Common myeloid progenitor, CD34-positive (primary cell): ENCODE data around the gene APLF.
A peak's percentile ranks its signal among the peaks of the same experiment; 100 is the strongest.
"Not testable (repeated sequence)": the region's sequence is repeated elsewhere in the genome, so short reads cannot be mapped to it uniquely, and the experiment has no call there.

Source experiments
- CTCF ChIA-PET: fragments of 350-600 bp; sonication (Branson Sonifier 250); formaldehyde crosslinking; loops from one replicate; lab custom pipeline; 2021; ENCODE audit warnings: antibody characterized with exemption; lab: Charles Lee
- POLR2A ChIA-PET: fragments of 350-600 bp; sonication (Branson Sonifier 250); formaldehyde crosslinking; loops from one replicate; lab custom pipeline; 2021; ENCODE audit warnings: antibody characterized with exemption; lab: Charles Lee
- DNase-seq, 3 donors: peaks; one replicate each; pipeline versions ENCODE4 v3.0.0 to v3.0.0-alpha.2; 2013
- H3K27ac ChIP-seq, 2 experiments: 1 replicate in 1 of 2; 2 replicates in 1 of 2; pipeline ENCODE4 v1.7.0; 2013; ENCODE audit warnings: inconsistent platforms in 2 of 2, low read length in 2 of 2, mild to moderate bottlenecking in 2 of 2, low read depth in 1 of 2, moderate library complexity in 1 of 2; ENCODE audit not compliant: severe bottlenecking in 2 of 2, insufficient read depth in 1 of 2, poor library complexity in 1 of 2
- H3K27me3 ChIP-seq, 5 experiments: replicated peaks in 2 of 5; 1 replicate in 3 of 5; 2 replicates in 2 of 5; pipeline versions ENCODE4 v1.6.1 to v1.7.0; 2013; ENCODE audit warnings: low read length in 4 of 5, mild to moderate bottlenecking in 2 of 5, moderate library complexity in 2 of 5, inconsistent platforms in 1 of 5; ENCODE audit not compliant: insufficient read depth in 5 of 5, control insufficient read depth in 4 of 5
- H3K36me3 ChIP-seq, 4 experiments: 1 replicate in 2 of 4; 2 replicates in 2 of 4; pipeline versions ENCODE4 v1.6.1 to v1.7.0; 2013; ENCODE audit warnings: low read length in 3 of 4, control low read depth in 1 of 4, mild to moderate bottlenecking in 1 of 4; ENCODE audit not compliant: control insufficient read depth in 4 of 4, insufficient read depth in 4 of 4
- H3K4me1 ChIP-seq, 4 experiments: 1 replicate in 3 of 4; 2 replicates in 1 of 4; pipeline versions ENCODE4 v1.6.1 to v1.7.1; 2013; ENCODE audit warnings: low read length in 3 of 4, mild to moderate bottlenecking in 3 of 4, control low read depth in 1 of 4, inconsistent platforms in 1 of 4, moderate library complexity in 1 of 4; ENCODE audit not compliant: control insufficient read depth in 4 of 4, insufficient read depth in 4 of 4; ENCODE audit errors: control extremely low read depth in 1 of 4
- H3K4me3 ChIP-seq, 7 experiments: 1 replicate in 4 of 7; 2 replicates in 3 of 7; pipeline versions ENCODE4 v1.5.1 to v1.7.0; 2013; ENCODE audit warnings: mild to moderate bottlenecking in 7 of 7, low read length in 6 of 7, moderate library complexity in 6 of 7, inconsistent platforms in 2 of 7, low read depth in 2 of 7, control low read depth in 1 of 7; ENCODE audit not compliant: insufficient read depth in 4 of 7, control insufficient read depth in 1 of 7; ENCODE audit errors: extremely low read depth in 1 of 7
- H3K9me3 ChIP-seq, 5 experiments: 1 replicate in 4 of 5; 2 replicates in 1 of 5; pipeline versions ENCODE4 v1.6.1 to v1.7.1; 2013; ENCODE audit warnings: low read length in 4 of 5, mild to moderate bottlenecking in 2 of 5, inconsistent platforms in 1 of 5, low read depth in 1 of 5, moderate library complexity in 1 of 5; ENCODE audit not compliant: control insufficient read depth in 4 of 5, insufficient read depth in 2 of 5; ENCODE audit errors: control extremely low read depth in 1 of 5
- WGBS: methylation state at CpG from one replicate; pipeline ENCODE4 v1.1.5; 2013; ENCODE audit not compliant: insufficient coverage; 5-methylcytosine and 5-hydroxymethylcytosine counted together

The APLF gene

GRCh38 chr2:68565273-68565672 is 97.9 kb downstream of the APLF start:
- Histone ChIP-seq H3K4me1 (no peaks in the 10 kb centered on the region), H3K27ac (no peak overlapping the region), H3K36me3 (no peaks in the 10 kb centered on the region), H3K4me3 (no peak overlapping the region), H3K9me3 (no peaks in the 10 kb centered on the region), H3K27me3 (no peaks in the 10 kb centered on the region)
- DNase-seq = no peak
- ChIA-PET POLR2A (no interaction called here), CTCF (no interaction called here)

- peak in 1 of 3 donors; percentile 2 for DNase-seq
- H3K4me1 ChIP-seq = no peaks in the 10 kb centered on the region
- no peak overlapping the region for H3K27ac ChIP-seq
- WGBS = 100% methylated on average over 1 of the region's 4 CpGs
- no peaks in the 10 kb centered on the region for H3K36me3 ChIP-seq
- no peaks in the 10 kb centered on the region for H3K9me3 ChIP-seq
- H3K27me3 ChIP-seq = no peaks in the 10 kb centered on the region
- no peak overlapping the region for H3K4me3 ChIP-seq
- ChIA-PET POLR2A (no interaction called here), CTCF (no interaction called here)
Measured at GRCh38 chr2:68565858-68566257, 98.5 kb downstream of the APLF start.

GRCh38 chr2:68566362-68566761 is 99.0 kb downstream of the APLF start:
- no peak for DNase-seq
- WGBS = no CpG with 5 or more reads among the region's 3 CpGs
- H3K4me3 ChIP-seq = no peak overlapping the region
- H3K4me1 ChIP-seq = no peaks in the 10 kb centered on the region
- ChIA-PET CTCF (no interaction called here), POLR2A (no interaction called here)
- no peaks in the 10 kb centered on the region for H3K27me3 ChIP-seq
- H3K36me3 ChIP-seq = no peaks in the 10 kb centered on the region
- H3K27ac ChIP-seq = no peak overlapping the region
- H3K9me3 ChIP-seq = no peaks in the 10 kb centered on the region

GRCh38 chr2:68568116-68568515 is 100.7 kb downstream of the APLF start:
- no peak overlapping the region for H3K27ac ChIP-seq
- H3K4me1 ChIP-seq = no peaks in the 10 kb centered on the region
- no peaks in the 10 kb centered on the region for H3K27me3 ChIP-seq
- no peaks in the 10 kb centered on the region for H3K9me3 ChIP-seq
- DNase-seq = no peak
- no peaks in the 10 kb centered on the region for H3K36me3 ChIP-seq
- POLR2A ChIA-PET = no interaction called here
- WGBS = no CpG with 5 or more reads among the region's 1 CpG
- CTCF ChIA-PET = interaction anchor here (0.8 to 1.4 kb wide), 2 partner anchors 27 to 75 kb away, joined by 3 to 4 read pairs; partner anchors contain the start of gene PROKR1
- H3K4me3 ChIP-seq = no peak overlapping the region

- CTCF ChIA-PET = no interaction called here
Measured at GRCh38 chr2:68569604-68570003, 102.2 kb downstream of the APLF start.

GRCh38 chr2:68570434-68570833 is 103.0 kb downstream of the APLF start:
- H3K36me3 ChIP-seq, CTCF ChIA-PET, H3K27ac ChIP-seq, H3K4me1 ChIP-seq, DNase-seq, H3K27me3 ChIP-seq, POLR2A ChIA-PET, H3K9me3 ChIP-seq, H3K4me3 ChIP-seq: not testable (repeated sequence)
- no CpG with 5 or more reads among the region's 4 CpGs for WGBS

More at GRCh38 chr2:68569604-68570003, 102.2 kb downstream of the APLF start:
- DNase-seq = no peak
- Histone ChIP-seq H3K9me3 (no peaks in the 10 kb centered on the region), H3K4me1 (no peaks in the 10 kb centered on the region), H3K4me3 (no peak overlapping the region), H3K36me3 (no peaks in the 10 kb centered on the region), H3K27ac (no peak overlapping the region), H3K27me3 (no peaks in the 10 kb centered on the region)
- 100% methylated on average over 1 of the region's 1 CpG for WGBS
- POLR2A ChIA-PET = no interaction called here

GRCh38 chr2:68574202-68574791 is 106.9 kb downstream of the APLF start:
- no peak for DNase-seq
- POLR2A ChIA-PET = interaction anchor here (0.6 kb wide), 1 partner anchor 369 kb away, joined by 3 read pairs; no protein-coding TSS in a partner anchor
- WGBS = 86% methylated on average over 1 of the region's 2 CpGs
- no peak overlapping the region for H3K27ac ChIP-seq
- H3K27me3 ChIP-seq = no peaks in the 10 kb centered on the region
- H3K4me1 ChIP-seq = no peaks in the 10 kb centered on the region
- H3K4me3 ChIP-seq = no peak overlapping the region
- H3K9me3 ChIP-seq = no peaks in the 10 kb centered on the region
- CTCF ChIA-PET = interaction anchor here (0.6 to 1.2 kb wide), 2 partner anchors 17 to 112 kb away, joined by 3 read pairs; no protein-coding TSS in a partner anchor
- H3K36me3 ChIP-seq = no peaks in the 10 kb centered on the region
